Measurements from ENCODE around the gene PANK4.
A peak's percentile ranks its signal among the peaks of the same experiment; 100 is the strongest.

Gene PANK4

DNA sequence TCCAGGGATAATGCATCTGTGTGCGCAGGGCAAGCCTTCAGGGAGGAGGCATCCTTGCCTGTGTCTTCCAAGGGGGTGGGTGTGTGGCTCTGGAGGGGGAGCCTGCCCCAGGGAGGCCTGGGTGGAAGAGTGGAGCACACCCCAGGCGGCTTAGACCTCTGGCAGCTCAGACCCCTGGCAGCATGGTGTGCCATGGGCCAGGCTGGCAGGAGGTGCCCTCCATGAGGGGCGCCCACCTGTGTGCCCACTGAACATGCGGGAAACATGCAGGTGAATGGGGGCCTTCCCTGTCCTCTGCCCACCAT lies 1.1 kb upstream of the PANK4 start:
- DNase-seq (ENCODE audit: low read depth), result no peak
- no peak for TF ChIP-seq CTCF (conservative IDR thresholded peaks at IDR 0.05; ENCODE audit: control insufficient read depth, insufficient read depth, low read depth, low read length)
- no peak overlapping the region for H3K4me3 ChIP-seq (ENCODE audit: control insufficient read depth, low read depth, low read length)

GRCh38 chr1:2526824-2527555 lies 594 bp upstream of the PANK4 start:
- DNase-seq (ENCODE audit: low read depth), result peak; percentile 68
- H3K4me3 ChIP-seq (ENCODE audit: control insufficient read depth, low read depth, low read length), result peak overlapping the region; percentile 52

GRCh38 chr1:2525572-2525919 lies 850 bp downstream of the PANK4 start:
- peak overlapping the region; percentile 82 for H3K4me3 ChIP-seq (ENCODE audit: control insufficient read depth, low read depth, low read length)
- DNase-seq (ENCODE audit: low read depth), result no peak
- no peak for TF ChIP-seq CTCF (conservative IDR thresholded peaks at IDR 0.05; ENCODE audit: control insufficient read depth, insufficient read depth, low read depth, low read length)

More at GRCh38 chr1:2526824-2527555, 594 bp upstream of the PANK4 start:
- TF ChIP-seq CTCF (conservative IDR thresholded peaks at IDR 0.05; ENCODE audit: control insufficient read depth, insufficient read depth, low read depth, low read length), result no peak

DNA sequence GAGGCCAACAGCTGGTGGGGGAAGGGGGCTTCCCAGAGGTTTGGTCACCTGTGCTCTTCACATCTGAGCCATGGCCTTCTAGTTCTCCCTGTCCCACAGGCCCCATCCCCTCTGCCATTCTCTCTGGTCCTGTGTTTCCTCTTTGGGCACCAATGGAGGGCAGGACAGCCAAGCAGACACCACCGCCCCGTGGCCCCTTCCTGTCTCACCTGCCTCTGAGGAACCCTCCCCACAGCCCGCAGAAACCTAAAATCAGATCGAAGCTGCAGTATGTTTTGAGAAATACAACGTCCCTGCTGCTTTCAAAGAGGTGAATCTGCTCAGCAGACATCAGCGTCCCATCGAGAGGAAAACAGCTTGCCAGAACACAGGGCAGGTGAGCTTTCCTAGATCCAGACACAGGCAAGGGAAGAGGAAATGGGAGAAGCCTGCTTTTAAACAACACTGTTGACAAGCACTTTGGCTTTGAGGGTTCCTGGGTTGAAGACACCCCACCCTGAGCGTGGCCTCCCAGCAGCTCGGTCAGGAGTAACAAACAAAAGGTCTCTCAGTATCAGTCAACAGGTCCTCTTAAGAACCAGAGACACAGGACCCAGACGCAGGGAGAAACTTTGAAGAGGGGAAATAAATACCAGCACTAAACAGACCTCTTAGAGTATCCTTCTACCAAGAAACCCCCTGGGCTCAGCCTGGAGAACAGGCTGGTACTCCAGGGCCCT lies 2.3 kb downstream of the PANK4 start:
- no peak for DNase-seq (ENCODE audit: low read depth)
- no peak for TF ChIP-seq CTCF (conservative IDR thresholded peaks at IDR 0.05; ENCODE audit: control insufficient read depth, insufficient read depth, low read depth, low read length)
- no peak overlapping the region for H3K4me3 ChIP-seq (ENCODE audit: control insufficient read depth, low read depth, low read length)

GRCh38 chr1:2523191-2523890 lies 3.1 kb downstream of the PANK4 start:
- no peak for TF ChIP-seq CTCF (conservative IDR thresholded peaks at IDR 0.05; ENCODE audit: control insufficient read depth, insufficient read depth, low read depth, low read length)
- DNase-seq (ENCODE audit: low read depth), result no peak
- H3K4me3 ChIP-seq (ENCODE audit: control insufficient read depth, low read depth, low read length), result no peak overlapping the region

GRCh38 chr1:2522230-2522629 lies 4.2 kb downstream of the PANK4 start:
- H3K4me3 ChIP-seq (ENCODE audit: control insufficient read depth, low read depth, low read length), result no peak overlapping the region
- no peak for DNase-seq (ENCODE audit: low read depth)
- TF ChIP-seq CTCF (conservative IDR thresholded peaks at IDR 0.05; ENCODE audit: control insufficient read depth, insufficient read depth, low read depth, low read length), result no peak
